NCI-H69 (cell line): ENCODE measurements around the gene RBMS1.

Source experiments
- DNase-seq: peaks from one replicate; lab custom pipeline; 2025; lab: John Stamatoyannopoulos, UW

The RBMS1 gene

GRCh38 chr2:160278101-160278878 lies 215.3 kb downstream of the RBMS1 start:
- peak; percentile 11 for DNase-seq

DNA sequence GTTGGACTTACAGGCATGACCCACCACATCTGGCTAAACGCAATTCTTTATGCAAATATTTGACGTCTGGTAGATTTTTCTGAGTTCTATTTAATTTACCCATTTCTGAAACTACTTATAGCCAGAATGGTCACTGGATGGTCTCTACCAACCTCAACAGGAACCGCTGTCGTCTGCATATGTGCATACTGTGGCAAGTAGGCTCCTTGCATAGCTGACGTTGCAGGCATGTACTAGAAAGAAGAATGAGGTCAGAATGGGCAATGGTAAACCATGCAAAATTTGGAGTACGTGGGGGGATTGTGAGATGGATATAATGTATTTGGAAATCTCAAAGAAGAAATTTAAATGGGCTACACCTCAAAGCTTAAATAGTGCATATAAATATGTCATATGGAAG lies 216.5 kb downstream of the RBMS1 start:
- no peak for DNase-seq

GRCh38 chr2:160275656-160276055 lies 218.0 kb downstream of the RBMS1 start:
- DNase-seq = no peak

GRCh38 chr2:160271171-160272086 lies 222.2 kb downstream of the RBMS1 start:
- DNase-seq = no peak

DNA sequence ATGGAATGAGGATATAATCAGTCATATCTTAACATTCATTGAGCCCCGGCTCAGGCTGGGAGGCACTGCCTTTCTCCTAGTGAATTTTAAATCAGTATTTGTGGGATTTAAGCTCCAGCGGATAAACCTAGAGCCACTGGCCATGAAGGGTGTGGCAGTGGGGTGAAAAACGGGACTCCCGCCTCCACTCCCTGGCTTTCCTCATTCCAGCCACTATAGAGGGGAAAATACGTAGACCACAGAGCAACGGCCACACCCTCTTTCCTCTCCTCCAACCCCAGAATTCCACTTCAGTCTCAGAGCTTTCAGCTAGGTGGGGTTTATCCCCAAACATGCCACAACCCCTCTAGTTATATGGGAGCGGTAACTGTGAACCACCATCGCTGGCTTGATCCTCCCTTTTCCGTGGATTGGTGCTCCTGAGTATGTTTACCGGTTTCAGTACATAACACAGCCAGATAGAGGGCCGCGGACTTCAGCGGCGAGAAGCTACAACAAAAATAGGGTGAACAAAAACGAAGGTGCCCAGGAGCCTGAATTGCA lies 223.0 kb downstream of the RBMS1 start:
- no peak for DNase-seq

DNA sequence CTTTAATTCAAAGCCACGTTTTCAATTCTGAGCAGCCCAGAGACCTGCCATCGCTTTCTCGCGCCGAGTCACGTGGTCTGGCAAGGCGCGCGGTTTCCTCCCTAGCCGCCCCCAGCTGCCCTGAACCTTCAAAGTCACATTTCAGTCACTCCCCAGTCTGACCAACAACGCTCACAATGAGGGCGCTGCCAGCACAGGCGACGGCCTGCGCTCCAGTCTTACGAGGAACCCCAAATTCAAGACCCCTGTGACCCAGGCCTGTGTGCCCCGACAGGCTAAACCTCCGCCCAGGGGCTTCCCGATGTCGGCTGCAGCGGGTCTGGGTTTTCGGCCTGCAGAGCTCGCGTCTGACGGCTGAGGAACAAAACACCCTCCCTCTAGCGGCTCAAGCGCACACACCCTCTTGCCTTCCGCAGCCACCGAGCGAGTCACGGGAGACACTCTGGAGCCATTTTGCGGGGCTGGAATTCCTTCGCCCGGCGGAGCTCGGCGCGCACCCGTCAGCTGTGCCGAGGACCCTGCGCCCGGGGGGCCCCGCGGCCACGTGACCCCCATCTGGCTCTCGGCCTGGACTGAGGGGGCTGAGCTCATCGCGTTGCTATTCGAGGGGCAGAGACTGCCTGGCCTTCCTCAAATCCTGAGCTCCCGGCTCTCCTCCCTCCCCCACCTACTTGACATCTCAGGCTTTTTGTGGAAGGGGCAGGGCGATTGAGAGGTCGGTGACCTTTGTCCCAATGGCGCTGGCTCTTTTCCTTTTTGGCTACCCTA lies 223.6 kb downstream of the RBMS1 start:
- DNase-seq = peak; percentile 44

GRCh38 chr2:160269365-160269764 lies 224.2 kb downstream of the RBMS1 start:
- no peak for DNase-seq

DNA sequence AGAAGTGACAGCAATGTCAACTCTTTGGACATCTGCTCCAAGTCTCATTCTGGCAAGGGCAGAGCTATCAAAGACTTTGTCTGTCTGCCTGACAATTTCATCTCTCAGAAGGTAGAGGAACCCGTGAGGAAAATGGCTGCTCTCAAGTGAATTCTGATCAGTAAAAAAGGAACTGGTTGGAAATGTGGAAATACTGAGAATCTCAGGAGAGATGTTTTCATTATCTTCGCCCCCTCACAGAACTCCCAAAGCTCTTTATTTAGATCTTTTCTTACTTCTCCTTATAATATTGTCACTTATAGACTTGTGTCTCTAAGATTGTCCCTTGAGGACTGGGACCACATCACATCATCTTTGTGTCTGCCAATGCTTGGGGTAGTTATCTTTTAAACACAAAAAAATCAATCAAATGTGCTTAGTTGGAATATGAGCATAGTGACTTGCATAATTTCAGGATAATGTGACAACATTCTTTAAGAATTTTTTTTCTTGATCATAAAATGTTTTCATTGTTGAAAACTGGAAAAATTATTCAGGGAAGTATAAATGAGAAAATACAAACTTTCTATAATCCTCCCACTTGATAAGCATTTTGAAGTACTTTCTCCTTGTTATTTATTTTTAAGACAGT lies 225.3 kb downstream of the RBMS1 start:
- no peak for DNase-seq

DNA sequence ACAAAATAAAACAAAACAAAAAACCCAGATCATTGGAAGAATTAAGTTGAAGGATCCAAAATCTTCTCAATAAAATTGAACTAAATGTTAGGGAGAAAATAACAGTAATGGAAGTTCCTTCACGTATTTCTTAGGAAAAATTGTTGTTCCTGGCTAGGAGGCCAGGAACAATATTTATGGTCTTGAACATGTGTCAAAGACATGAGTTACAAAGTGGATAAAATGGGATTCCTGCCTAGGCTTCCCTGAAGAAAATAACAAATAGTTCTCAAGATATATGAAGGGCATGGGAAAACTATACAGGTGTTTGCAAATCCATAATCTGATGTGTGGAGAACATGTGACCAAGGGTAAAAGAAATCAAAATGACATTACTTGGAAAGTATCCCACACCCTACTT lies 225.9 kb downstream of the RBMS1 start:
- no peak for DNase-seq

DNA sequence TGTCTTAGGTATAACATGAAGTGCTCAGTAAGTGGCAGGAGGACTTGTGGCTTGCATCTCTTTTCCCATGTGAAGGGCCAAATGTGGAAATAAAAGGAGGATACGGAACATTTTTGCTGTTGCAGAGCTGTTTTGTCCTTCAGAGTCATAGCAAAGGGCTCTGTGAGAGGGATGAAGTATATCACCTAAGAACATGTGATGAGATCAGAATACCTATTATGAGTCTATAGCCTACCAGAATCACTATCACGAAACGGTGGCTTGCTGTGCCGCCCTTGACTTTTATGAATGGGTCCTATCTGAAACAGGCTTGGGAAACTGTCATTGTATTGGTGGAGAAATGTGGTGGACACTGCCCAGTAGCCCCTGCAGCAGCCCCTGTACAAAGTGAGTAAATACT lies 226.6 kb downstream of the RBMS1 start:
- no peak for DNase-seq

DNA sequence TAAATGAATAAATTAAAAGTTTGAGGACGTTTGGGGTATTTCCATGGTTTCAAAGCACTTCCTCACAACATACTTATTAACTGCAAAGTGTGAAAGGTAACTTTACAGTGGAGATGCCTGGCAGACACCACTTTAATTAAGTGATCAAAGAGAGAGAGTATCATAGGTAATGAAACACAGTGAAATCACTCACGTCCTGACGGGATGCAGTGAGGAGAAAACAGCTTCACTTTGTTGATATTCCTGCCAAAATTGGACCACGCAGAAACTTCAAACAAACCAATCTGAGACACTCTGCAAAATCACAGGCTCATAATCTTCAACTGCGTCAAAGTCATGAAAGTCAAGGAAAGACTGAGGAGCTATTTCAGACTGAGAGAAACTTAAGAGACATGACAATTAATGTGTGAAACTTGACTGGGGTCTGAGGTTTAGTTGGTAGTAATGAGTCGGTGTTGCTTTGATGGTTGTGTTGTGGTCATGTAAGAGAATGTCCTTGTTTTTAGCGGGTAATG lies 227.5 kb downstream of the RBMS1 start:
- DNase-seq = no peak

- no peak for DNase-seq
Observed at GRCh38 chr2:160264308-160264707, 229.3 kb downstream of the RBMS1 start.

DNA sequence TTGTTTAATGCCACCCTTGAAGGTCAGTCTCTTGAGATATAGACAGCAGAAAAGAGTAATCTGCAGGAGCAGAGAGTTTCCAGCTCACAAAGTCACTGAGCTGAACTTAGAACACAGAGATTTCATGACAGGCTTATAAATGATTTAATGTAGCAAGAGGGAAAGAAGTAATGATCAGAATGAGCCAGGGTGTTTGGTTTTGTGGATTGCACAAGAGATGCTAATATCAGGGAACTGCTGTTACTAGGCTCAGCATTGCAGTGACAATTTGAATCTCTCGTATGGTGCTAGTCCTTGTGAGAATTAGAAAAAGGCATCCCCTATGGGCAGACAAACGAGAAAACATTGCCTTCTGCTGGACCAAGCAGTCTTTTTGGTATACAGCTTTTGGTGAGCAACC lies 231.9 kb downstream of the RBMS1 start:
- no peak for DNase-seq

DNA sequence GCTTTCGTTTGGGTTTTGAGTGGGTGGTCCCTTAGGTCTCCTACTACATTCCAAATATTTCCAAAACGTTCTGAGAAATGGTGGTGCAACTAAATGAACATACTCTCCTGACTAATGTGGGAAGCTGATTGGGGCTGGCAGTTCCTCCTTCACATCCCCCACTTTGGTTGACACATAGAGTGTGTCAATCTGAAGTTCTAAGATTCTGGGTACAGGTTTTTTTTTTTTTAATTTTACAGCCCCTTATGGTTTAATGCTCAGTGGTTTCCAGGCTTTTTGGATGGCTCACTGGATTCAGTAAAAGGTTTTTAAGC lies 235.2 kb downstream of the RBMS1 start:
- DNase-seq = no peak

DNA sequence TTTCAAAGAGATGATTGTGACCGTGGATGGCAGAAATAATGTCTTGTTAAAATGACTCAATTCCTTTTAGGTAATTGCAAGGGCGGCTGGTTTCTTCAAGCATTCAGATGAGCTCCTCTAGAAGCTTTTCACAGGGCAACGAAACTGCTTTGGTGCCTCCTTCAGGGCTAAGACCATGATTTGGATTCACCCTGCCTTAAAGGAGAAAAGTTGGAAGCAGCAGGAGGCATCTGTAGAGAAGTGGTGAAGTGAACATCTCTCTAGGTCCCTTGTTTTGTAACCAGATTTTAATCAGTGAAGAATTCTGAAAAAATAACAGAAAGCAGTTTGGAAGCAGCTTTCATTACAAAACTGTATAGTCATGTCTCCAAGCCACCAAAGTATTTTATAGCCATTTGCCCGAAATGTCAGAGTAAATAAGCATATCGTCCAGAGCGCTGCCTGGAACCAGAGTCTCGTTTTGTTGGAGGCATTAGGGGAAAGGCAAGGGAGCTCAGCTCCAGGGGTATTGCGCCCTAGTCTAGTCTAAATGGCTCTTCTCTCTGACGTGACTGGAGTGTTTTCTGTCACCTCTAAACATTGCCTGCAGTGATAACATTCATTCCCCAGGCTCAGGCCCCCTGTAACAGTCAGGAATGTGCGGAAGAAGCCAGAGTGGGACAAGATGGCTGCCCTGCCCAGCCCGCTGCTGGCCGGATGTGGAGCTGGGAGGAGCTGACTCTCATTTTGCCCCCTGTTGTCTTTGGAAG lies 235.7 kb downstream of the RBMS1 start:
- DNase-seq = no peak

DNA sequence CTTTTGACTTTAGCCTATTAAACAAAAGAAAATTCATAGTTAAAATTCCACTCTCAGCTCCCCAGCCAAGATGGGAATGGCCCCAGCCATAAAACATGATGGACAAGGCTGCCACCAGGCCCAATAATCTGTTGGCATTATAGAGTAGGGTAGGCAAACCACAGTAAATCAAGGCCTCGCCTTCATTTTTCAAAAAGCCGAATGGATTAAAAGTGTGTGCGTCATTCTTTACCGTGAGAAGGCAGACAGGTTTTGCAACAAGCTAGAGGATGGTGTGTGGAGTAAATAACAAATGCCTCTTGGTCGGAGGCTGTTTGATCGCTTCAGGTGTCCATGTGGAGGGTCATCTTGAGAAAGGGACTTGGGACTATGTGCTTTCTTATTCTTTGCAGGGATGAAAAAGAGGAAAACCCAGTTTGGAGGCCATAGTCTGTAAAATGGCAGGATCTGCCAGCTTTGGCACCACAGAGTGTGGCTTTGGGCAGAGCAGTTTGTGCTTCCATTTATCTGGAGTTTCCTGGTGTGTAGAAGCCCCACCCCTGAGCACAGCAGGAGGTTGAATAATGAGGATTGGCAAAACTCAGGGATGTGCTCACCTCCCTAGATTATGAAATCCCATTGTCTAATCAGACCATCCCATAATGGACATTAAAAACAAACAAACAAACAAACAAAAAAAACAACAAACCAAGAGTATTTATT lies 236.4 kb downstream of the RBMS1 start:
- DNase-seq = no peak

- DNase-seq = no peak
Observed at GRCh38 chr2:160256507-160256906, 237.1 kb downstream of the RBMS1 start.

DNA sequence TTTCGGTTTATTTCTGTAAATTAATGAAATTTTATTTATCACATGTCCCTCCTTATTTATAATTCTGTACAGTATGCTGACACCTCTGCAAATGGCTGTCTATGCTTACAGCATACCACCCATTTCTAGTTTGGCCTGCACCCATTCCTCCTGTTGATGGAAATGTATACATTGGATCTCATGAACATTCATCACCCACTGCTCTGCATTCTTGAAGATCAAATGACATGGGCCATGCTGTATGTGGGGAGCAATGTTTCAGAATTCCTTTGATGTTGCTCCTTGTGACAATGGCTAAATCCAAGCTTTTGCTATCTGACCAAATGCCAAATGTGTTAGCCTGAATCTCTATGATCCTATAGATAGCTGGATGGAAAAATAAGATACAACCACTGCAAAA lies 238.2 kb downstream of the RBMS1 start:
- no peak for DNase-seq

GRCh38 chr2:160254189-160254762 lies 239.3 kb downstream of the RBMS1 start:
- DNase-seq = peak; percentile 0
